Activated CD8-positive, alpha-beta memory T cell treated with anti-CD3 and anti-CD28 coated beads for 4 hours (primary cell): ENCODE data around the gene POLQ.
"Not testable (repeated sequence)": the region's sequence is repeated elsewhere in the genome, so short reads cannot be mapped to it uniquely, and the experiment has no call there.

ENCODE experiments used
- DNase-seq, 2 donors: peaks; one replicate each; pipeline ENCODE4 v3.0.0-alpha.2; 2020; ENCODE audit warnings: low read depth in 2 of 2

The POLQ gene

GRCh38 chr3:121508389-121508788 is 37.4 kb downstream of the POLQ start:
- no peak for DNase-seq

- no peak for DNase-seq
Observed at GRCh38 chr3:121505256-121505655, 40.5 kb downstream of the POLQ start.

GRCh38 chr3:121504618-121505017 is 41.2 kb downstream of the POLQ start:
- DNase-seq, result no peak

GRCh38 chr3:121496786-121497185 is 49.0 kb downstream of the POLQ start:
- no peak for DNase-seq

- no peak for DNase-seq
Observed at GRCh38 chr3:121493431-121493830, 52.4 kb downstream of the POLQ start.

GRCh38 chr3:121491683-121492320 is 54.0 kb downstream of the POLQ start:
- DNase-seq, result no peak

- no peak for DNase-seq
Observed at GRCh38 chr3:121490161-121490560, 55.6 kb downstream of the POLQ start.

DNA sequence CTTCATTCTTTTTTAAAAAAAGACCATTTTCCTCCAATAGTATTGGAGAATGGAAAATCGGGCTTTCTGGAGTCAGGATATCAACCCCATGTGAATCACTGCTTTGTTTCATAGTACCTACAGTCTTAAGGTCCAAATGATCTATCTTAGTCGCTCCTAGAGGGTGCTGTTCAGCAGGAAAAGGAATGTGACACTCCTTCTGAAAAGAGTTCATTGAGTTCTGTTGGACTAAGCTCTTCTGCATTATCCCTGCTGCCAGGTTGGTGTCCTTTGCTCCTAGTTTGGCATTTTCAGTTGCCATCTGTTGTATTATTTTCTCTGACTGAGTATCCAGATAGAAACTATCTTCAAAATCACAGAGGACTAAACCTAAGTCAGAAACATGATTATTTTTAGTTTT is 57.2 kb downstream of the POLQ start:
- no peak for DNase-seq

DNA sequence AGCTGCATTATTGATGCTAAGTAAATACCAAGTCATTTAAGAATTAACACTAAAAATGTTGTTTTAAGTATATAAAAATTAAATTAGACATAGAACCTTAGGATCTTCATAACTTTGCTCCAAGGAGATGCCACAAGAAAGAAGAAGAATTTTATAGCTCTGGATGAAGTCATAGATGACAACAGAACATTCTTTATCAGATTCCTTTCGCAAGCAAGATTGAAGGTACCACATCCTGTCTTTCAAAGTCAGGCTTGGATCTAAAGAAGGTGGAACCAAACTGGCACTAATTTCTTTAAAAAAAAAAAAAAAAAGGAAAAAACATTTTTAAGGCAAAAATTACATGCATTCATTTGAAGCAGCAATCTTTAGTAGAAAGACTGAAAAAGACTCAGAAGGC is 62.5 kb downstream of the POLQ start:
- no peak for DNase-seq

- no peak for DNase-seq
Observed at GRCh38 chr3:121482660-121483059, 63.1 kb downstream of the POLQ start.

DNA sequence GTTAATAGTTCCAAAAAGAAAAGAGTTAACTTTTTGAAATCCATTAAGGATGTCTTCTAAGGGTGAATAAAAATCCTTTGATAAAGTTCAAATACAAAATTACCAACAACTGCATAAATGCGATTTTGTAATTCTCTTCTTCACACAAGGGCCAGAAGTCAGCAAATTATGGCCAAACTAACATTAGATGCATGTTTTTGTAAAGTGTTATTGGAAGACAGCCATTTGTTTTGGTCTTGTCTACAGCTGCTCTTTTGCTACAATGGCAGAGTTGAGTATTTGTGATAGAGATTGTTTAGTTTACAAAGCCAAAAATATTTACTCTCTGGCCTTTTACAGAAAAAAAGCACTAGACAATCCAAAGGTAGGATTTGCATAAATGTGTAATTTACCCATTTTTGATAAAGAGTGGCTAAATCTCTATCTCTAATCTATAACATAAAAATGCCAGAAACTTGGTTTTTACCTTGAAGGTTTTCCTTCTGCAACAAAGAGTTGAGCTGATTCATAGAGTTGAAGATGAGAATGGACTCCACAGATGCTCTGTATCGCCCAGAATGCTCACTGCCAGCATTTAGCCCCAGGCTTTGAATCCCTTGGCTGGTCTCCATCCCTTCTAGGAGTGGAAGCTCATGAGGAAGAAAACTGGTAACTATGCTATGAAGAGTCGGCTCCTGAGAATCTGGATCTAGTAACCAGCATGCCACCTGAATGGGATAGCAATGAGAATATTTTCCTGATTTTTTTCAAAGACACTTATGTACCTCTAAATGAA is 64.5 kb downstream of the POLQ start:
- no peak for DNase-seq

DNA sequence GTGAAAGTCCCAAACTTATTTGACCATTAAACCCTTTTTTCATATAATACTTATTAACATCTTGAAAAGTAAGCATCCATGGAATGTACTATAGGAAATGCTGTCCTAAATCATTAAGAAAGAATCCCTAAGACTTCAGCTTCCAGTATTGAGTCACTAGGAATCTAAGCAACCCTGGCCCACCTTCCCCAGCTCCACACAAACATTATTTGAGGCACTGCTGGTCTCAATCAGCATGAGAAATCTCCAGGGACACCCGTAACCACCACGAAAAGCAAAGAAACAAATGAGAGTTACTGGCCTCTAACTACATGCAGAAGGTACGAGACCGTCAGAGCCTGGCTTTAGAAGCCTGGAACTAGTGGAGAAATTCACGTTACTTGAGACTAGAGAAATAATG is 68.2 kb downstream of the POLQ start:
- no peak for DNase-seq

- no peak for DNase-seq
Observed at GRCh38 chr3:121473001-121473400, 72.8 kb downstream of the POLQ start.

GRCh38 chr3:121467085-121467484 is 78.7 kb downstream of the POLQ start:
- DNase-seq, result no peak

- DNase-seq, result no peak
Observed at GRCh38 chr3:121463745-121464144, 82.0 kb downstream of the POLQ start.

DNA sequence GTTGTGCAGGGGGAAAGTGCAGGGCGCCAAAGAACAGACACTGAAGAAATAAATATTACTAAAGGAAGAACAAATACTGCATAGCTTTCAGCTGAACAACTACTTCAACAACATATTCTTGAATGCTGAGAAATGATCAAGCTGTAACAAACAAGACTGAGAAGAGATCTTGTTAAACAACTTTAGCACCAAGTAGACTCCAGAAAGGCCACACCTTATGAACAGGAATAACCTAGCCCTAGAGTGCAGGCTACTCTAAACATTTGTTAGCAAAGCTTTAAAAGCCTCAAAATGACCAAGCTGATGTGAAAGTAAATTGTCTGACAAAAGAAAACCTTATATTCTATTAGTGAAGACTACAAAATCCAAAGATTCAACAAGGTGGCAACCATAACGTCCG is 83.2 kb downstream of the POLQ start:
- no peak for DNase-seq

- DNase-seq, result not testable (repeated sequence)
Observed at GRCh38 chr3:121451752-121452151, 94.0 kb downstream of the POLQ start.

DNA sequence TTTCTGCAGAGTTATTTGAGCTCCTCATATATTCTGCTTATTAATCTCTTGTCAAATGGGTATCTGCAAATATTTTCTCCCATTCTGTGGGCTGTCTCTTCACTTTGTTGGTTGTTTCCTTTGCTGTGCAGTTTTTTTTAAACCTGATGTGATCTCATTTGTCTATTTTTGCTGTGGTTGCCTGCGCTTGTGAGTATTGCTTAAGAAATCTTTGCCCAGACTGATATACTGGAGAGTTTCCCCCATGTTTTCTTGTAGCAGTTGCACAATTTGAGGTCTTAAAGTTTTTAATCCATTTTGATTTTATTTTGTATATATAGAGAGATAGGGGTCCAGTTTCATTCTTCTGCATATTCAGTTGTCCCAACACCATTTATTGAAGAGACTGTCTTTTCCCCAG is 102.3 kb downstream of the POLQ start:
- no peak for DNase-seq

DNA sequence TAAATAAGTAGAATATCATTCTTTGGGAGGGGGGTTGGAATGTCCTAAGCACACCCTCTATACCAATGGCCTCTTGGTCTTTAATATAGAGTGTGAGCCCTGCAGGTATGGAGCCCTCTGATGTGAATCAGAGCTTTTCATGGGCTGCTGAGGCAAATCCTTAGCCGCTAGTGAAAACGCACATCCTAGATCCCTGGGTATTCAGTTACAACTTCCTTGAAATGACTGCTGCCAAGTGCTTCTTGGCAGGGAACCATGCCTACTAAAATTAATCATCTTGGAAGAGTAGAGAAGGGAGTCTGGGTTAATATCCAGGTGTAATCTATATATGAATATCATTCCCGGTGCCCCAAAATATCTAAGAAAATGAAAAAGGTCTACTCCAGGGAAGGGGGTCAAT is 109.1 kb downstream of the POLQ start:
- DNase-seq, result no peak

DNA sequence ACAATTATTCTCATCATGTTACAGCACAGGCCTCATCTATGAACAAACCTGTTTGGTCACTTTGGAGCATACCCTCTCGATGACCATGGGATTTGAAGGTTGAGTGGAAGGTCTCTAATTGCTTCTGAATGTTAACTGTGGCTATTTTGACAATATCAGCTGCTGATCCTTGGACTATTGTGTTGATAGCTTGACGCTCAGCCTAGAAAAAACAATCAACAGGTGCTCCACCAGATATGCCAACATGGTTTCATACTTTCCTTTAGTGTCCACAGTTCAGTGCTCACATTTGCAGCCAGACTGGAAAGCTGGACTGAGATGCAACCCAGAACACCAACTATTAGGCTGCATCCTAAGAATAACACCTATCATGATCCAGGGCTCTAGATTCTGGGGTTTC is 109.7 kb downstream of the POLQ start:
- no peak for DNase-seq

DNA sequence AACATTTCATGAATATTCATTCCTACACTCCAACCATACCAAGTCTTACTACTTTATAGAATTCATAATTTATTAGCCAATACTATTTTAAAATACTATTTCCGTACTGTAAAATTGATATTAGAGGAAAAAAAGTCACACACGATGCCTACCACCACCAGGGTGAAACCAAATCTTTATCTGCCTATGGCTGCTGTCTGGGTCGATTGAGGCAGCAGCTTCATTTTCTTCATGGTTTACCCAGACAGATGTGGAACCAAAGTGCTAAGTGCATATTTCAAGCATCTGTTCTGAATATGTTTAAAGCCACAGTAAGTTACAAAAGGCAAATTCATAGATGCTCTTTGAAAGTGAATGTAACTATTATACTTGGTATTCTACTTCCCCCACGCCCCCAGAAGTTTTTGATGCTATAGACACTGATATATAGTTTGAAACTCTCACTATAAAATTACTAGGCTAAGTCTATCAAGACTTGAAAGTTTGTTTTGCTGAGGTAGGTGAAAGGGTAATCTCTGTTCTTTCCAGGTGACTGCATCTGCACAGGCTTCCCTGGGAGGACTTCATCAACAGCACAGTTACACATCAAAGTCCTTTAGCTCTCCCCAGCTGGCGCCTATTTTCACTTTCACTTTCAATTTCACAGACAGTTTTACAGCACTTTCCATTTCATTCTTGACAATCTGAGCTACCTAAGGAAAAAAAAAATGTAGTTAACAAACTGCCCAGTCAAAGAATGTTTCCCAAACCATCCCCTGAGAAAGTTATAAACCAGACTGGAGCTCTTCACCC is 113.9 kb downstream of the POLQ start:
- peak; percentile 19 to 37 for DNase-seq

DNA sequence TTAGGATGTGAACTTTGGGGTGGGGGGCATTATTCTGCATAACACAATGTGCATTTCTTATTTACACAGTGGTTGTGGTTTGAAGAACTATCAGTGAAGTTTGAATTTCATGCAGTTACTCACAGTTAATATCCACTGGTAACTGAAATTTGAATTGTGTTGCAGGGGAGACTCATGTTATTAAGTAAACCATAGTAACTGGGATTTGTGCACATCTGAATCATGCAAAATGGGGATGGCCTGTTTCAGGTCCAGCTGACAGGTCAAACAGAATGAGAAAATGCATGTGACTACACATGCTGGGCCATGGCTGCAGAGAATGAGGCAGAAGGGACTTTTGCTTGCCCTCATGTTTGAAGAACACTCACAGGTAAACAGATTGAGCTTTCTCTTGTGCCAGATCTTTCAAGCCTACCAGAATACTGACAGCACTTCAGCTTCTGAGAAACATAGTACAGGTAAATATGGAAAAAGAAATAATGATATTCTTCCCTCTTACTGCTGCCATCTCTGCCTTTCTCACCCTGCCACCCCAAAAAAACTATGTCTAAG is 115.0 kb downstream of the POLQ start:
- DNase-seq, result no peak

DNA sequence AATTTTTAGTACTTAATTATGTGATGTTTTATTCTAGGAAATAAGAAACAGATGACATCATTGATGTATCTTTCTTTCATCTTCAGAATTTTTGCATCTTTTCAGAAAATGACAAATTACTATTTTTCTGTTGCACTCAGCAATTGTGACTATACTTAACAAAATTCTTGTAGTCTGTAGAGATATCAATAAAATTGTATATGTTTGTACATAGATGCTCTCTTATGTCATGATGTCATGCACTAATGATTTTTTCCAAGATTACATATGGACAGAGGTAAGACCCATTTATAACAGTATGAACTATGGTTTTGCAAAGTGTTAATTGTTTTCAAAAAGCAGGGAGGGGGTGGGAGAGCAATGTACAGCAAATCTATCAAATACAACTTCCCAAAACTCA is 121.2 kb downstream of the POLQ start:
- DNase-seq, result no peak
